Adrenal gland (tissue), 5 donors: ENCODE measurements around the gene MYT1.

Source experiments
- CTCF ChIP-seq, 6 experiments: fragments of 450-650 bp in 4 of 6; fragments of 200-600 bp in 2 of 6; sonication (generic) in 1 of 6; IDR thresholded peaks; 1 replicate in 5 of 6; 2 replicates in 1 of 6; pipeline versions ENCODE4 v1.5.1 to v1.8.0; 2016 to 2021; ENCODE audit warnings: antibody characterized with exemption in 6 of 6, mild to moderate bottlenecking in 2 of 6, moderate library complexity in 1 of 6
- POLR2A ChIP-seq, 2 donors: fragments of 450-650 bp; IDR thresholded peaks; one replicate each; pipeline ENCODE4 v1.6.1; 2017; ENCODE audit warnings: antibody characterized with exemption in 2 of 2, mild to moderate bottlenecking in 2 of 2, moderate library complexity in 1 of 2
- donor health status: DM: no; HTN: no; CAD: no.

GRCh38 chr20:64239449-64240242 lies 75.4 kb downstream of the MYT1 start:
- TF ChIP-seq POLR2A (IDR thresholded peaks at IDR 0.05) (no peak), CTCF (IDR thresholded peaks at IDR 0.05) (no peak)
